ENCODE data around the gene PLXNB2.

PLXNB2 gene

GRCh38 chr22:50320671-50321325, 13.4 kb upstream of the PLXNB2 start:
- Mint-ChIP-seq H3K27ac (no peak overlapping the region), H3K27me3 (ENCODE audit: low read depth) (peaks cover 1% of the 10 kb centered on the region), H3K4me3 (no peak overlapping the region), H3K4me1 (peaks cover 3% of the 10 kb centered on the region), H3K36me3 (ENCODE audit: low read depth) (no peaks in the 10 kb centered on the region), H3K9me3 (no peaks in the 10 kb centered on the region)
- no peak for TF ChIP-seq CTCF (IDR thresholded peaks at IDR 0.05; ENCODE audit: unreplicated experiment in 3 of 3)

- no peak for TF ChIP-seq CTCF (IDR thresholded peaks at IDR 0.05; ENCODE audit: unreplicated experiment in 3 of 3)
- Mint-ChIP-seq H3K9me3 (no peaks in the 10 kb centered on the region), H3K27me3 (ENCODE audit: low read depth) (peaks cover 6% of the 10 kb centered on the region), H3K4me1 (no peaks in the 10 kb centered on the region), H3K4me3 (no peak overlapping the region), H3K36me3 (ENCODE audit: low read depth) (no peaks in the 10 kb centered on the region), H3K27ac (no peak overlapping the region)
These were observed 12.7 kb upstream of the PLXNB2 start for GRCh38 chr22:50320116-50320515.

GRCh38 chr22:50319503-50319951, 12.1 kb upstream of the PLXNB2 start:
- Mint-ChIP-seq H3K27me3 (ENCODE audit: low read depth) (peaks cover 6% of the 10 kb centered on the region), H3K27ac (no peak overlapping the region), H3K36me3 (ENCODE audit: low read depth) (no peaks in the 10 kb centered on the region), H3K4me1 (no peaks in the 10 kb centered on the region), H3K9me3 (no peaks in the 10 kb centered on the region), H3K4me3 (no peak overlapping the region)
- no peak for TF ChIP-seq CTCF (IDR thresholded peaks at IDR 0.05; ENCODE audit: unreplicated experiment in 3 of 3)

- Mint-ChIP-seq H3K27me3 (ENCODE audit: low read depth) (peaks cover 6% of the 10 kb centered on the region), H3K36me3 (ENCODE audit: low read depth) (no peaks in the 10 kb centered on the region), H3K4me1 (no peaks in the 10 kb centered on the region), H3K4me3 (no peak overlapping the region), H3K27ac (no peak overlapping the region), H3K9me3 (no peaks in the 10 kb centered on the region)
- TF ChIP-seq CTCF (IDR thresholded peaks at IDR 0.05; ENCODE audit: unreplicated experiment in 3 of 3): no peak
These were observed 11.4 kb upstream of the PLXNB2 start for GRCh38 chr22:50318698-50319411.

- Mint-ChIP-seq H3K4me1 (no peaks in the 10 kb centered on the region), H3K27ac (no peak overlapping the region), H3K27me3 (ENCODE audit: low read depth) (peaks cover 6% of the 10 kb centered on the region), H3K36me3 (ENCODE audit: low read depth) (no peaks in the 10 kb centered on the region), H3K9me3 (no peaks in the 10 kb centered on the region), H3K4me3 (no peak overlapping the region)
- TF ChIP-seq CTCF (IDR thresholded peaks at IDR 0.05; ENCODE audit: unreplicated experiment in 3 of 3): no peak
These were observed 10.9 kb upstream of the PLXNB2 start for GRCh38 chr22:50318356-50318697.

- TF ChIP-seq CTCF (IDR thresholded peaks at IDR 0.05; ENCODE audit: unreplicated experiment in 3 of 3): no peak
- no peaks in the 10 kb centered on the region for H3K4me1 Mint-ChIP-seq
- no peak overlapping the region for H3K27ac Mint-ChIP-seq
- no peaks in the 10 kb centered on the region for H3K36me3 Mint-ChIP-seq (ENCODE audit: low read depth)
- no peak overlapping the region for H3K4me3 Mint-ChIP-seq
- no peaks in the 10 kb centered on the region for H3K9me3 Mint-ChIP-seq
- peaks cover 6% of the 10 kb centered on the region for H3K27me3 Mint-ChIP-seq (ENCODE audit: low read depth)
These were observed 10.2 kb upstream of the PLXNB2 start for GRCh38 chr22:50317674-50318073.

All from nephron (organoid).